GM10248 (cell line): Measurements from ENCODE around the gene MDFIC.

ENCODE experiments used
- CTCF ChIA-PET: fragments of 300-600 bp; sonication (Branson Sonifier 250); formaldehyde crosslinking; extraction: SDS; loops from one replicate; lab custom pipeline; 2021; ENCODE audit warnings: antibody characterized with exemption; lab: Yijun Ruan, JAX
- POLR2A ChIA-PET: fragments of 350-650 bp; sonication (Branson Sonifier 250); formaldehyde crosslinking; extraction: SDS; loops from one replicate; lab custom pipeline; 2020; ENCODE audit warnings: antibody characterized with exemption; lab: Yijun Ruan, JAX
- DNase-seq: peaks from one replicate; pipeline ENCODE4 v3.0.0; 2012; ENCODE audit errors: extremely low spot score
- TF ChIP-seq, protein P1 (sequence below): IDR thresholded peaks from 2 replicates; pipeline ENCODE4 v1.5.1; 2012; ENCODE audit warnings: mild to moderate bottlenecking, low read depth; ENCODE audit errors: extremely low read depth, missing control alignments, control extremely low read depth

The MDFIC gene

DNA sequence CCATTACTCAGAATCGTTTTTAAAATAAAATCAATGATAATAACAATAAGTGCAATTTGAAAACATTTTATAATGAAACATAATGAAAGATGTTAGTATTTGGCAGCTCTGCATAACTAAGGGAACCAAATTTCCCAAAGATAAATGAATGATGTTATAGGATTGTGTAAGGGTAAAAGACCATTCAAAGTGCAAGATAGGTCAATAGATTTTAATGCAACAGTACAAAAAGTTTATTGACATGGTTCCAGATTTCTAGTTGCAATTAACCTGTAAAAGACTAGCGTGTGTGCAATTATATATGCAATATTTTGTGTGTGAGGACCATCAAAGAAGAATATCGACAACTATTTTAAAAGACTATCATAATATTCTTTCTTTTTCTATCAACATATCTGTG lies 122.3 kb downstream of the MDFIC start:
- no peak for DNase-seq
- POLR2A ChIA-PET: no interaction called here
- CTCF ChIA-PET: no interaction called here
- TF ChIP-seq, protein P1, sequence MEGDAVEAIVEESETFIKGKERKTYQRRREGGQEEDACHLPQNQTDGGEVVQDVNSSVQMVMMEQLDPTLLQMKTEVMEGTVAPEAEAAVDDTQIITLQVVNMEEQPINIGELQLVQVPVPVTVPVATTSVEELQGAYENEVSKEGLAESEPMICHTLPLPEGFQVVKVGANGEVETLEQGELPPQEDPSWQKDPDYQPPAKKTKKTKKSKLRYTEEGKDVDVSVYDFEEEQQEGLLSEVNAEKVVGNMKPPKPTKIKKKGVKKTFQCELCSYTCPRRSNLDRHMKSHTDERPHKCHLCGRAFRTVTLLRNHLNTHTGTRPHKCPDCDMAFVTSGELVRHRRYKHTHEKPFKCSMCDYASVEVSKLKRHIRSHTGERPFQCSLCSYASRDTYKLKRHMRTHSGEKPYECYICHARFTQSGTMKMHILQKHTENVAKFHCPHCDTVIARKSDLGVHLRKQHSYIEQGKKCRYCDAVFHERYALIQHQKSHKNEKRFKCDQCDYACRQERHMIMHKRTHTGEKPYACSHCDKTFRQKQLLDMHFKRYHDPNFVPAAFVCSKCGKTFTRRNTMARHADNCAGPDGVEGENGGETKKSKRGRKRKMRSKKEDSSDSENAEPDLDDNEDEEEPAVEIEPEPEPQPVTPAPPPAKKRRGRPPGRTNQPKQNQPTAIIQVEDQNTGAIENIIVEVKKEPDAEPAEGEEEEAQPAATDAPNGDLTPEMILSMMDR: no peak

DNA sequence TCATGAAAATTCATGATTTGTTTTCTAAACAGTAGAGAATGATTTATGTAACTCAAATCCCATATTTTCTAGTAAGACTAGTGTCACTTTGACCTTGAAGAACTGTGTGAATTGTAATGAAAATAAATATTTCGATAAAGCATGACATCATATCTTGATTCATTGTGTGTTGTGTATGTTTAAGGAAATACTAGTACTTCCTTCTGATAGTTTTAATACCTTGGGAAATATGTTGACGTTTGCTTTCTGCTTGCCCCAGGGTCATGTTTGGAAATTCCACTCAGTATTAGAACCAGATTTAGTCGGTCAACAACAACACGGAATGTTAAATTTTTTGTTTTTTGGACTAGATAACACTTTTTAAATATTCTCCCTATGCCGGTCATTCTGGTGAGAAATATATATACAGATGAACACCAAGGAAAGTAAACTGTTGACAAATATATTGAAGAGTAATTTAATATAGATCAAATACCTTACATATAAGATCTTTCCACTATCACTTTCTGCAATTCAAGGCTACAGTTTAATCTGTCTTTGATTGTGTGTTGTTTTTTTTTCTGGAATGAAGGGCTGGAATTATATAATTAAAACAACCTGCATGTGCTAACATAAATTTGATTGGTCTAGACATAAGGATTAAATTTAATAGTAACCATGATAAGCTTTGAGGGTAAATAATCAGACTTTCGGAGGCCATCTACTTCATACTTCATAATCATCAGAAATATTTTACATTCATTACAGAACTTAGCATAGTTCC lies 126.2 kb downstream of the MDFIC start:
- DNase-seq: no peak
- TF ChIP-seq, protein P1: no peak
- POLR2A ChIA-PET: no interaction called here
- CTCF ChIA-PET: interaction anchor here (1.3 to 1.9 kb wide), 3 partner anchors 12 to 102 kb away, joined by 3 to 4 read pairs (median 3); no protein-coding TSS in a partner anchor

DNA sequence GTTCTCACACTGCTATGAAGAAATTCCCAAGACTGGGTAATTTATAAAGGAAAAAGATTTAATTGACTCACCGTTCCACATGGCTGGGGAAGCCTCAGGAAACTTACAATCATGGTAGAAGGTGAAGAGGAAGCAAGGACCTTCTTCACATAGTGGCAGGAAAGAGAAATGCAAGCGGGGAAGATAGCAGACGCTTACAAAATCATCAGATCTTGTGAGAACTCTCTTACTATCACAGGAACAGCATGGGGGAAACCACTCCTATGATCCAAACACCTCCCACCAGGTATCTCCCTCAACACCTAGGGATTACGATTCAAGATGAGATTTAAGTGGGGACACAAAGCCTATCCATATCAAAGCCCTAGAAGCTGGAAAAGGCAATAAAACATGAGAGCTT lies 130.8 kb downstream of the MDFIC start:
- DNase-seq: no peak
- ChIA-PET CTCF (interaction anchor here (1.0 to 1.3 kb wide), 2 partner anchors 13 to 29 kb away, joined by 3 read pairs; no protein-coding TSS in a partner anchor), POLR2A (no interaction called here)
- TF ChIP-seq, protein P1: no peak

DNA sequence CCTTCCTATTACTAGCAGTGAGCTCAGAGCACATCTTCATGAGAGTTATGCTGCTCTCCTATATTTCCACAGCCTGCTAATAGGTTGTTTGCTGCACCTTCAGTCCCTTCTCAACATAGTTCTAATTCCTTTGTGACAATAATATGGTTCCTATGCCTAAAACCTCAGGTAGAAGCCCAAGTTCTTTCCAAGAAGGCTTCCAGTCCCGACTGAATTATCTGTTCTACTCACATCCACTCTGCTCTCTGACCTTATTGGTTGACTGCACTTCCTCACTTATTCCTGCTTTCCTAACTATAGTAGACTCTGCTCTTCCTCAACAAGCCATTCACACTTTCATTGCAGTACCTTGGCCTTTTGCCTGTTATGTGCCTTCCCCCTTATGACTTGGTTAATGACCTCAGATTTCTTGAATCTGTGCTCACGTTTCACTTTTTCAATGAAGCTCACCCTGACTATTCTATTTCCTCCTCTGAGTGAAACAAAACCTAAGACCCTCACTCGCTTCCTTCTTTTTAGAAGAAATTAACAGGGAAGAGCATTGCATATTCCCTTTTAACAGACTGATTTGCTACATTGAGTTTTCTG lies 132.7 kb downstream of the MDFIC start:
- CTCF ChIA-PET: interaction anchor here (1.2 kb wide), 1 partner anchor 11 kb away, joined by 3 read pairs; no protein-coding TSS in a partner anchor
- TF ChIP-seq, protein P1: no peak
- POLR2A ChIA-PET: no interaction called here
- DNase-seq: no peak

DNA sequence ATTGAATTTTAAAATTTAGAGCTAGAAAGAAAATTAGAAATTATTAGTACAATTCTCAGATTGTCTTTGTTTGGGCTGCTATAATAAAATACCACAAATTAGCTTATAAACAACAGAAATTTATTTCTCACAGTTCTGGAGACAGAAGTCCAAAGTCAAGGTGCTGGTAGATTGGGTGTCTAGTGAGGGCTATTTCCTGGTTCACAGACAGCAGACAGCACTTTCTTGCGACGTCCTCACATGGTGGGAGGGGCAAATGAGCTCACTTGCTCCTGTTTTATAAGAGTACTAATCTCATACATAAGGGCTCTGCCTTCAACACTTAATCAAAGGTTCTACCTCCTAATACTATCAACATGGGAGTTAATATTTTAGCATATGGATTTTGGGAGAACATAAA lies 134.1 kb downstream of the MDFIC start:
- CTCF ChIA-PET: interaction anchor here (1.2 to 3.0 kb wide), 2 partner anchors 9 to 44 kb away, joined by 3 to 8 read pairs; no protein-coding TSS in a partner anchor
- TF ChIP-seq, protein P1: no peak
- DNase-seq: no peak
- POLR2A ChIA-PET: no interaction called here

DNA sequence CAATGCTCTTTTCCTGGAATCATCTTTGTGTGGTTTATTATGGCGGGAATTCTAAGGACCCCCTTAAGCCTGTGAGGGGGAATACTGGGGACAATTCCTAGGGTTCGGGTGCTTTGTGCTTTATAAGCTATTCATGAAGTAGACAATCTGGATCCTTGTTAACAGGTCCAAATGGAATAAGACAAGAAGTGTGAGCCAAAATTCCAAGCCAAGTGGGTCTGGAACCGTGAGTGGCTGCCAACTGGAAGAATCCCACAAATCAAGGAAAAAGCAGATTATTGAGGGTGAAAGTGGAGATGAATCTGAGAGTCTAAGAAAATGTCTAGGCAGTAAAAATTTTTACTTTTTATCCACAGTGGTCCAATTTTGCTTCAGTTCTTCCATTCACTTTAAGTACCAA lies 136.8 kb downstream of the MDFIC start:
- CTCF ChIA-PET: interaction anchor here (1.9 to 3.0 kb wide), 2 partner anchors 9 to 12 kb away, joined by 5 to 8 read pairs; no protein-coding TSS in a partner anchor

More for the DNA sequence above, 136.8 kb downstream of the MDFIC start:
- TF ChIP-seq, protein P1: no peak
- no peak for DNase-seq
- POLR2A ChIA-PET: no interaction called here
